ENCODE results near the gene CASP7.

CASP7 gene

GRCh38 chr10:113711142-113711541 is 31.4 kb downstream of the CASP7 start:
- POLR2A ChIA-PET, result no interaction called here
- Histone ChIP-seq H3K4me1 (ENCODE audit: control extremely low read depth in 1 of 4, control insufficient read depth in 4 of 4, insufficient read depth in 4 of 4, low read length in 3 of 4) (peaks cover 0 to 14% (median 7%) of the 10 kb centered on the region in 4 experiments), H3K4me3 (ENCODE audit: control insufficient read depth in 1 of 7, extremely low read depth in 1 of 7, insufficient read depth in 4 of 7, low read depth in 2 of 7, low read length in 6 of 7) (no peak overlapping the region), H3K36me3 (ENCODE audit: control insufficient read depth in 4 of 4, insufficient read depth in 4 of 4, low read length in 3 of 4) (peaks cover 0 to 15% (median 6%) of the 10 kb centered on the region in 4 experiments), H3K27ac (ENCODE audit: insufficient read depth in 1 of 2, low read depth in 1 of 2, low read length in 2 of 2, poor library complexity in 1 of 2, severe bottlenecking in 2 of 2) (no peak overlapping the region), H3K27me3 (replicated peaks in 2 of 5; ENCODE audit: control insufficient read depth in 4 of 5, insufficient read depth in 5 of 5, low read length in 4 of 5) (no peaks in the 10 kb centered on the region), H3K9me3 (ENCODE audit: control extremely low read depth in 1 of 5, control insufficient read depth in 4 of 5, insufficient read depth in 2 of 5, low read depth in 1 of 5, low read length in 4 of 5) (no peaks in the 10 kb centered on the region)
- 93% methylated on average over 2 of the region's 2 CpGs for WGBS (ENCODE audit: insufficient coverage)
- CTCF ChIA-PET, result interaction anchor here (1.1 to 1.5 kb wide), 3 partner anchors 38 to 71 kb away, joined by 3 read pairs; no protein-coding TSS in a partner anchor
- DNase-seq, result no peak

GRCh38 chr10:113712024-113712423 is 32.3 kb downstream of the CASP7 start:
- ChIA-PET CTCF (interaction anchor here (1.1 kb wide), 1 partner anchor 66 kb away, joined by 3 read pairs; no protein-coding TSS in a partner anchor), POLR2A (no interaction called here)
- H3K4me3 ChIP-seq (ENCODE audit: control insufficient read depth in 1 of 7, extremely low read depth in 1 of 7, insufficient read depth in 4 of 7, low read depth in 2 of 7, low read length in 6 of 7), result no peak overlapping the region
- 100% methylated on average over 3 of the region's 3 CpGs for WGBS (ENCODE audit: insufficient coverage)
- H3K9me3 ChIP-seq (ENCODE audit: control extremely low read depth in 1 of 5, control insufficient read depth in 4 of 5, insufficient read depth in 2 of 5, low read depth in 1 of 5, low read length in 4 of 5), result no peaks in the 10 kb centered on the region
- no peak for DNase-seq
- no peaks in the 10 kb centered on the region for H3K27me3 ChIP-seq (replicated peaks in 2 of 5; ENCODE audit: control insufficient read depth in 4 of 5, insufficient read depth in 5 of 5, low read length in 4 of 5)
- H3K36me3 ChIP-seq (ENCODE audit: control insufficient read depth in 4 of 4, insufficient read depth in 4 of 4, low read length in 3 of 4), result peaks cover 0 to 15% (median 5%) of the 10 kb centered on the region in 4 experiments
- peaks cover 1 to 13% (median 10%) of the 10 kb centered on the region in 4 experiments for H3K4me1 ChIP-seq (ENCODE audit: control extremely low read depth in 1 of 4, control insufficient read depth in 4 of 4, insufficient read depth in 4 of 4, low read length in 3 of 4)
- no peak overlapping the region for H3K27ac ChIP-seq (ENCODE audit: insufficient read depth in 1 of 2, low read depth in 1 of 2, low read length in 2 of 2, poor library complexity in 1 of 2, severe bottlenecking in 2 of 2)

GRCh38 chr10:113712755-113713639 is 33.3 kb downstream of the CASP7 start:
- Histone ChIP-seq H3K4me1 (ENCODE audit: control extremely low read depth in 1 of 4, control insufficient read depth in 4 of 4, insufficient read depth in 4 of 4, low read length in 3 of 4) (peaks cover 2 to 12% (median 9%) of the 10 kb centered on the region in 4 experiments), H3K36me3 (ENCODE audit: control insufficient read depth in 4 of 4, insufficient read depth in 4 of 4, low read length in 3 of 4) (peaks cover 0 to 15% (median 5%) of the 10 kb centered on the region in 4 experiments), H3K4me3 (ENCODE audit: control insufficient read depth in 1 of 7, extremely low read depth in 1 of 7, insufficient read depth in 4 of 7, low read depth in 2 of 7, low read length in 6 of 7) (no peak overlapping the region), H3K27ac (ENCODE audit: insufficient read depth in 1 of 2, low read depth in 1 of 2, low read length in 2 of 2, poor library complexity in 1 of 2, severe bottlenecking in 2 of 2) (no peak overlapping the region), H3K9me3 (ENCODE audit: control extremely low read depth in 1 of 5, control insufficient read depth in 4 of 5, insufficient read depth in 2 of 5, low read depth in 1 of 5, low read length in 4 of 5) (no peaks in the 10 kb centered on the region), H3K27me3 (replicated peaks in 2 of 5; ENCODE audit: control insufficient read depth in 4 of 5, insufficient read depth in 5 of 5, low read length in 4 of 5) (no peaks in the 10 kb centered on the region)
- WGBS (ENCODE audit: insufficient coverage), result 81% methylated on average over 5 of the region's 8 CpGs
- DNase-seq, result peak in 2 of 3 donors; percentile 28 to 64
- ChIA-PET CTCF (interaction anchor here (1.0 to 1.6 kb wide), 4 partner anchors 8 to 88 kb away, joined by 4 to 8 read pairs (median 4); no protein-coding TSS in a partner anchor), POLR2A (no interaction called here)

GRCh38 chr10:113713640-113713982 is 33.9 kb downstream of the CASP7 start:
- WGBS (ENCODE audit: insufficient coverage), result 29% methylated on average over 1 of the region's 2 CpGs
- POLR2A ChIA-PET, result no interaction called here
- Histone ChIP-seq H3K27me3 (replicated peaks in 2 of 5; ENCODE audit: control insufficient read depth in 4 of 5, insufficient read depth in 5 of 5, low read length in 4 of 5) (no peaks in the 10 kb centered on the region), H3K27ac (ENCODE audit: insufficient read depth in 1 of 2, low read depth in 1 of 2, low read length in 2 of 2, poor library complexity in 1 of 2, severe bottlenecking in 2 of 2) (no peak overlapping the region), H3K9me3 (ENCODE audit: control extremely low read depth in 1 of 5, control insufficient read depth in 4 of 5, insufficient read depth in 2 of 5, low read depth in 1 of 5, low read length in 4 of 5) (no peaks in the 10 kb centered on the region), H3K36me3 (ENCODE audit: control insufficient read depth in 4 of 4, insufficient read depth in 4 of 4, low read length in 3 of 4) (peaks cover 0 to 15% (median 5%) of the 10 kb centered on the region in 4 experiments), H3K4me3 (ENCODE audit: control insufficient read depth in 1 of 7, extremely low read depth in 1 of 7, insufficient read depth in 4 of 7, low read depth in 2 of 7, low read length in 6 of 7) (no peak overlapping the region), H3K4me1 (ENCODE audit: control extremely low read depth in 1 of 4, control insufficient read depth in 4 of 4, insufficient read depth in 4 of 4, low read length in 3 of 4) (peaks cover 2 to 12% (median 9%) of the 10 kb centered on the region in 4 experiments)
- DNase-seq, result peak in 2 of 3 donors; percentile 8 to 17
- CTCF ChIA-PET, result interaction anchor here (1.0 to 1.6 kb wide), 4 partner anchors 9 to 88 kb away, joined by 4 to 8 read pairs (median 4); no protein-coding TSS in a partner anchor

GRCh38 chr10:113716109-113716910 is 36.6 kb downstream of the CASP7 start:
- H3K36me3 ChIP-seq (ENCODE audit: control insufficient read depth in 4 of 4, insufficient read depth in 4 of 4, low read length in 3 of 4), result peaks cover 2 to 21% (median 11%) of the 10 kb centered on the region in 4 experiments
- POLR2A ChIA-PET, result no interaction called here
- peaks cover 2 to 11% (median 7%) of the 10 kb centered on the region in 4 experiments for H3K4me1 ChIP-seq (ENCODE audit: control extremely low read depth in 1 of 4, control insufficient read depth in 4 of 4, insufficient read depth in 4 of 4, low read length in 3 of 4)
- H3K4me3 ChIP-seq (ENCODE audit: control insufficient read depth in 1 of 7, extremely low read depth in 1 of 7, insufficient read depth in 4 of 7, low read depth in 2 of 7, low read length in 6 of 7), result no peak overlapping the region
- CTCF ChIA-PET, result interaction anchor here (0.9 to 4.4 kb wide), 4 partner anchors 11 to 394 kb away, joined by 3 to 17 read pairs (median 4); partner anchors contain the start of gene CASP7
- WGBS (ENCODE audit: insufficient coverage), result 11% methylated on average over 1 of the region's 2 CpGs
- no peaks in the 10 kb centered on the region for H3K27me3 ChIP-seq (replicated peaks in 2 of 5; ENCODE audit: control insufficient read depth in 4 of 5, insufficient read depth in 5 of 5, low read length in 4 of 5)
- no peaks in the 10 kb centered on the region for H3K9me3 ChIP-seq (ENCODE audit: control extremely low read depth in 1 of 5, control insufficient read depth in 4 of 5, insufficient read depth in 2 of 5, low read depth in 1 of 5, low read length in 4 of 5)
- peak in 2 of 3 donors; percentile 44 to 71 for DNase-seq
- no peak overlapping the region for H3K27ac ChIP-seq (ENCODE audit: insufficient read depth in 1 of 2, low read depth in 1 of 2, low read length in 2 of 2, poor library complexity in 1 of 2, severe bottlenecking in 2 of 2)

GRCh38 chr10:113718969-113719822 is 39.5 kb downstream of the CASP7 start:
- ChIA-PET CTCF (interaction anchor here (4.4 kb wide), 1 partner anchor 13 kb away, joined by 17 read pairs; no protein-coding TSS in a partner anchor), POLR2A (no interaction called here)
- 97% methylated on average over 16 of the region's 21 CpGs for WGBS (ENCODE audit: insufficient coverage)
- no peak for DNase-seq
- H3K4me3 ChIP-seq (ENCODE audit: control insufficient read depth in 1 of 7, extremely low read depth in 1 of 7, insufficient read depth in 4 of 7, low read depth in 2 of 7, low read length in 6 of 7), result no peak overlapping the region
- peak overlapping the region in 1 of 2 experiments; percentile 40 for H3K27ac ChIP-seq (ENCODE audit: insufficient read depth in 1 of 2, low read depth in 1 of 2, low read length in 2 of 2, poor library complexity in 1 of 2, severe bottlenecking in 2 of 2)
- peaks cover 2 to 9% (median 6%) of the 10 kb centered on the region in 4 experiments for H3K4me1 ChIP-seq (ENCODE audit: control extremely low read depth in 1 of 4, control insufficient read depth in 4 of 4, insufficient read depth in 4 of 4, low read length in 3 of 4)
- peaks cover 4 to 37% (median 15%) of the 10 kb centered on the region in 4 experiments for H3K36me3 ChIP-seq (ENCODE audit: control insufficient read depth in 4 of 4, insufficient read depth in 4 of 4, low read length in 3 of 4)
- no peaks in the 10 kb centered on the region for H3K27me3 ChIP-seq (replicated peaks in 2 of 5; ENCODE audit: control insufficient read depth in 4 of 5, insufficient read depth in 5 of 5, low read length in 4 of 5)
- H3K9me3 ChIP-seq (ENCODE audit: control extremely low read depth in 1 of 5, control insufficient read depth in 4 of 5, insufficient read depth in 2 of 5, low read depth in 1 of 5, low read length in 4 of 5), result no peaks in the 10 kb centered on the region
